GM12878 (cell line): ENCODE measurements around the gene FUBP3. TPM values are rescaled to one million over a fixed set of nuclear protein-coding genes. Genes with fewer than 3 reads are reported as not detected.

Experiments
- BMI1 ChIP-seq: fragments of 450-650 bp; IDR thresholded peaks from 2 replicates; pipeline ENCODE4 v1.6.1; 2016; ENCODE audit warnings: mild to moderate bottlenecking, moderate library complexity, borderline replicate concordance
- E2F4 ChIP-seq: IDR thresholded peaks from 2 replicates; pipeline ENCODE4 v1.6.1; 2012; ENCODE audit warnings: low read depth, low read length, improper control_type of control experiment
- GATAD2B ChIP-seq: fragments of 450-650 bp; conservative IDR thresholded peaks from 2 replicates; pipeline ENCODE4 v1.6.1; 2017; ENCODE audit warnings: low read depth, mild to moderate bottlenecking, moderate library complexity
- HDGF ChIP-seq: fragments of 450-650 bp; IDR thresholded peaks from 2 replicates; pipeline ENCODE4 v1.6.1; 2016; ENCODE audit warnings: antibody characterized with exemption
- LARP7 ChIP-seq: fragments of 450-650 bp; IDR thresholded peaks from 2 replicates; pipeline ENCODE4 v1.6.1; 2017; ENCODE audit warnings: mild to moderate bottlenecking
- MAX ChIP-seq: IDR thresholded peaks from 2 replicates; pipeline ENCODE4 v1.6.1; 2012; ENCODE audit warnings: low read depth, low read length, improper control_type of control experiment
- SIN3A ChIP-seq: IDR thresholded peaks from 2 replicates; pipeline ENCODE4 v1.6.1; 2012; ENCODE audit warnings: low read depth, low read length, improper control_type of control experiment
- ZNF687 ChIP-seq: fragments of 450-650 bp; IDR thresholded peaks from 2 replicates; pipeline ENCODE4 v1.6.1; 2017; ENCODE audit warnings: mild to moderate bottlenecking, moderate library complexity
- ZSCAN29 ChIP-seq: fragments of 450-650 bp; IDR thresholded peaks from 2 replicates; pipeline ENCODE4 v1.6.1; 2017; ENCODE audit warnings: mild to moderate bottlenecking, moderate library complexity
- polyA plus RNA-seq, 11 experiments: library from polyadenylated mRNA; depleted of rRNA in 4 of 11; unstranded in 6 of 11; stranded (reverse) in 5 of 11; fragments of >200 nt; fragmentation: Nextera tagmentation in 4 of 11; fragmentation: Illumina TruSeq in 1 of 11; extraction: Ambion mirVana in 4 of 11; extraction: Trizol in 1 of 11; gene quantifications; 1 replicate in 1 of 11; 2 replicates in 10 of 11; pipeline versions ENCODE4 v1.2.1 to v1.2.3, GENCODE V29; 2011 to 2016; ENCODE audit warnings: inconsistent platforms in 2 of 11, missing spikeins in 2 of 11, low read depth in 1 of 11
- total RNA-seq, 4 experiments: library from RNA; depleted of rRNA in 3 of 4; stranded (reverse); fragments of >200 nt in 3 of 4; fragmentation: Illumina TruSeq in 1 of 4; extraction: Trizol in 1 of 4; gene quantifications; 2 replicates each; pipeline versions ENCODE4 v1.2.1 to v1.2.3, GENCODE V29; 2013 to 2021

Gene FUBP3
- total and polyA plus RNA-seq, 10 of the 15 experiments (the other 5 are each of a cell fraction or from before 2014, with no cell fraction given), result 2.4 to 49.4 (median 37.2) TPM

DNA sequence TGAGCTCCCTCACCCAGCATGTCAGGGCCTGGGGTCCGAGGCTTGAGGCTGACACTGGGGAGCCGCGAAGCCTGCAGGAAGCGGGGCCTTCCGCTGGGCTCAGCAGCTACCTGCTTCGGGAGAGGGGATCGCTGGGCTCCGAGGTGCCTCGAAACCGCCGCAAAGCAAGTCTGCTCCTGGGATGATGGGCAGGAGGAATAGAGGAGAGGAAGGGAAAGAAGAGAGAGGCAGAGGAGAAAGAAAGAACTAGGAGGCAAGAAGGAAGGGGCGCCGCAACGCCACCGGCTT, 83.5 kb downstream of the FUBP3 start (continued):
- TF ChIP-seq ZNF687, result no peak
- no peak for TF ChIP-seq E2F4
- TF ChIP-seq HDGF, result no peak
- TF ChIP-seq GATAD2B, result no peak
- no peak for TF ChIP-seq ZSCAN29
- no peak for TF ChIP-seq BMI1
- no peak for TF ChIP-seq SIN3A
- no peak for TF ChIP-seq MAX
- no peak for TF ChIP-seq LARP7
- TF ChIP-seq, all 136 proteins: peak for 0
